Measurements from ENCODE around the gene NIT2. TPM values are rescaled to one million over a fixed set of nuclear protein-coding genes. Genes with fewer than 3 reads are reported as not detected.

NIT2 gene
- total RNA-seq, 2 experiments from 2014 or later = 59.1 to 70.8 TPM

DNA sequence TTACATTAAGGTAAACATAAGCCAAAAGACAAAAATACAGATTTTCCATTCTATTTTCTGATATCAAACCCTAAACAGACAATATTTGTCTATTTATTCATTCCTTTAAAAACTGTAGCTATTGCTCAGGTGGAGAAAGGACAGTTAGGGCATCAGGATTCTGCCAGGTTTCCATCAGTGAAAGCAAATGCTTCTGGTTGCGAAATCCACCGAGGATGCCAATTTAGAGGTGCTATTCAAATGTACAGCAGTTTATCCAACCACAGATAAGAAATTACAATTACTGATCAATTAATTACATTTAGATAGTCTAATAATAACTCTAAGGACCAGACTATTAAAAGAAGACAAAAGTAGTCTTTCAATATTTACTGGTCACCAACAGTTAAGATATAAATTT is 62.4 kb downstream of the NIT2 start:
- ATAC-seq (no peak), DNase-seq (no peak)
- Mint-ChIP-seq H3K27ac (no peak overlapping the region), H3K9me3 (ENCODE audit: low read depth) (no peaks in the 10 kb centered on the region), H3K36me3 (ENCODE audit: low read depth) (peaks cover 22% of the 10 kb centered on the region), H3K4me1 (peaks cover 49% of the 10 kb centered on the region), H3K4me3 (no peak overlapping the region), H3K27me3 (no peaks in the 10 kb centered on the region)
- CTCF ChIA-PET = no interaction called here
- intact Hi-C loops (cut with DNase I, micrococcal nuclease) = no loop called here
- POLR2A ChIA-PET = no interaction called here

DNA sequence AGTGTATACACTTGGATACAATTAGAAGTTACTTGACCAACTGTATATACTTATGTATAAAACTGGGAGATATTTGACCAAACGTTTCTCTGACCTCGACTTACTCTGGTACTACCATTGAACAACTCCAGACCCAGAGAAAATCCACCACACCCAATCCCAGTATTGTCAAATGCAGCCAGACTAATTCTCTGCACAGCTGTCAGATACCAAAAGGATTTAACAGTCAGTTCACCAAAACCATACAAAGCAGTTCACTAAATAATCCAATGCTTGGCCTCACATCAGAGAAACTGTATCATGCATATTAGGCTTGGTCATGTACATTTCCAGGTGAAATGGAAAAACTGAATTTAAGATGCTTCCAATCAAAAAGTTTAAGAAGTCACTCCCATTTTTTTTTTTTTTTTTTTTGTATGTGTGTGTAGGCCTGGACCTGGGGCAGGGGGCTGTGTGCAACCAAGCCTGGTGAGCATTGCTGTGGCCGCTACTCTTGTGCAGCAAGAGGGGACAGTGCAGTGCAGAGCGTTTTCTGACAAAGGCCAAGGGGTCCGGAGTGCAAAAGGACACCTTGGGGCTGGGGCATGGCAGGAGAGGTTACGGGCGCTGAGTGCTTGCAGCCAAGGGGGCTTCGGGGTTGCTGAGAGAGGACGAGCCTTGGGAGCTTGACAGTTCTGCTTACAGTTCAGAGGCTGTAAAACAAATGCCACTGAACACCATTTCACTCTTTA is 64.9 kb downstream of the NIT2 start:
- Mint-ChIP-seq H3K36me3 (ENCODE audit: low read depth) (peaks cover 20% of the 10 kb centered on the region), H3K9me3 (ENCODE audit: low read depth) (no peaks in the 10 kb centered on the region), H3K27me3 (no peaks in the 10 kb centered on the region), H3K4me3 (peak overlapping the region; percentile 78), H3K27ac (peak overlapping the region; percentile 96), H3K4me1 (peaks cover 51% of the 10 kb centered on the region)
- intact Hi-C loops (cut with DNase I, micrococcal nuclease) = loop anchor here (1.0 to 10.0 kb wide), 7 partner anchors 131 to 1497 kb away; partner anchors contain the start of genes CMSS1 (in 2 of the 2), ZBTB11 (in 2 of the 2) and DCBLD2 (in 1 of the 2)
- CTCF ChIA-PET = interaction anchor here (0.6 to 1.3 kb wide), 3 partner anchors 10 to 167 kb away, joined by 3 to 5 read pairs (median 5); no protein-coding TSS in a partner anchor
- ATAC-seq (no peak), DNase-seq (peak; percentile 5)
- POLR2A ChIA-PET = interaction anchor here (0.9 kb wide), 1 partner anchor 139 kb away, joined by 4 read pairs; the partner anchor contains the start of gene TBC1D23

DNA sequence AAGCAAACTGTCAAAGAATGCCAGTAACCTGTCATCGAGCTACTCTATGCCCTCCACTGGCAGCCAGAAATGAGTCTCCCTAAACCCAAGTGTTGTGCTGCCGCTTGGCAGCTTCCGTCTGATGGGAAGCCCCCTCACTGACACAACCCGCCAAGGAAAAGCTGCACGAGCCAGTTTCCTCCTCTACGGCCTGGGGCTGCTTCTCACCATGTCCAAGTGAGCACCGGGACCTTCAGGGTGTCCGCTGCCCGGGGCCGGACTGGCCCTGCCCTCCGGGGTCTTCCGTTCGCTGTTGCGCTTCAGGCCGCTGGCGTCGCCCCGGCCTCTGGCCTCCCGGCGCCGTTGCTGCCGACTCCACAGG is 65.8 kb downstream of the NIT2 start:
- CTCF ChIA-PET = interaction anchor here (0.6 to 2.9 kb wide), 4 partner anchors 9 to 449 kb away, joined by 3 to 12 read pairs (median 6); partner anchors contain the start of gene TBC1D23
- H3K36me3 Mint-ChIP-seq (ENCODE audit: low read depth) = peaks cover 20% of the 10 kb centered on the region
- DNase-seq (peak; percentile 75), ATAC-seq (peak; percentile 47)
- peaks cover 52% of the 10 kb centered on the region for H3K4me1 Mint-ChIP-seq
- H3K27me3 Mint-ChIP-seq = no peaks in the 10 kb centered on the region
- intact Hi-C loops (cut with DNase I, micrococcal nuclease) = loop anchor here (1.0 to 10.0 kb wide), 7 partner anchors 132 to 1498 kb away; partner anchors contain the start of genes CMSS1 (in 2 of the 2), ZBTB11 (in 2 of the 2) and DCBLD2 (in 1 of the 2)
- peak overlapping the region; percentile 96 for H3K27ac Mint-ChIP-seq
- H3K4me3 Mint-ChIP-seq = peak overlapping the region; percentile 78
- POLR2A ChIA-PET = interaction anchor here (0.6 to 0.9 kb wide), 2 partner anchors 140 to 309 kb away, joined by 4 to 6 read pairs; partner anchors contain the start of genes TBC1D23 and TFG
- no peaks in the 10 kb centered on the region for H3K9me3 Mint-ChIP-seq (ENCODE audit: low read depth)

DNA sequence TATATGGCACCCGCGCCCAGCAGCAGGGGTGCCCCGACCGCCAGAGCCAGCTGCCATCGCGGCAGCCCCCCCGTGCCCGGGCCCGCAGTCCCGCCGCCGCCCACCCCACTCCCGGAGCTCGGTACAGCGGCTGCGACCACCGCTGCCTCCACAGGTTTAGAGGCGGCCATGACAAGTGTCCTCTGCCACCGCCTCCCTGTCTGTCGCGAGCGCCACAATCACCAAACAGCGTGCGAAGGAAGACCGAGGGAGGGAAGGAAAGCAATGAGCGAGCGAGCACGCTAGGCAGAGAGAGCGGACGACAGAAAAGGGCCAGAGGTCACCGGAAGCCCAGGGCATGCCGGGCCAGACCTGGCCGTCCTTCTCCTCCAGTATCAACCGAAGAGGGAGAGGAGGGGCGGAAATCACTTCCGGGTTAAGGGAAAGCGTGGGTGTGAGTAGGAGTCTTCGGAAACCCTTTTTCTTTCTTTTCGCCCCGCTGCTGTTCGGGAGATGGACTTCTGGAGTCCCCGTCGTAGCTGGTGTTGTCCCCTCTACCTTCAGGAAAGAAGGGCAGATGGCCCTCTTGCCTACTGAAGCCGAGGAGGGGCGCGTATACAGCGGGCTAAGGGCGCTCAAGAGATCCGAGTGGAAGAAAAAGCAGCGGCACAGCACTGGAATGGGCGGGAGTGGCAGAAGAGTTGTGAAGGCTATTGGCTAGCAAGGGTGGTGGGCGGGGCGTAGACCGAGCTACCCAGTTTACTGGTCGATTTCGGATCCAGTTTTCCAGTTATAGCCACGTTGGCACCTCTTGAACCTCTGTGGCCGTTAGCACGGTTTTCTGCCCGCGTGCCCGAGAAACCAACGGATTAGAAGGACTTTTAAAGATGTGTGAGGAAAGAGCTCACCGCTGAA is 66.5 kb downstream of the NIT2 start, which contains the start of the genes LNP1 and TOMM70:
Gene LNP1 (plus strand): TSS at position 760 of the 894 bp plus-strand sequence. CDS start 28,191 bp downstream, outside the sequence.
Gene TOMM70 (minus strand): TSS at position 310 of the 894 bp plus-strand sequence. CDS start 140 bp downstream, at position 170.
- Mint-ChIP-seq H3K36me3 (ENCODE audit: low read depth) (peaks cover 21% of the 10 kb centered on the region), H3K27ac (peak within 1 kb of the TSS; percentile 96), H3K9me3 (ENCODE audit: low read depth) (no peaks in the 10 kb centered on the region), H3K4me1 (peaks cover 51% of the 10 kb centered on the region), H3K4me3 (peak within 1 kb of the TSS; percentile 78), H3K27me3 (no peaks in the 10 kb centered on the region)
- peak; percentile 91 for ATAC-seq
- peak; percentile 98 for DNase-seq
- POLR2A ChIA-PET = interaction anchor here (0.6 to 1.5 kb wide), 8 partner anchors 10 to 1284 kb away, joined by 3 to 7 read pairs (median 6); partner anchors contain the start of genes TBC1D23 and TFG
- CTCF ChIA-PET = interaction anchor here (0.6 to 2.9 kb wide), 11 partner anchors 8 to 569 kb away, joined by 3 to 12 read pairs (median 5); partner anchors contain the start of gene TBC1D23
- intact Hi-C loops (cut with DNase I, micrococcal nuclease) = loop anchor here (1.0 to 10.0 kb wide), 13 partner anchors 67 to 1499 kb away; partner anchors contain the start of genes CMSS1 (in 2 of the 2), NIT2 (in 2 of the 2), TBC1D23 (in 2 of the 2) and ZBTB11 (in 2 of the 2)

DNA sequence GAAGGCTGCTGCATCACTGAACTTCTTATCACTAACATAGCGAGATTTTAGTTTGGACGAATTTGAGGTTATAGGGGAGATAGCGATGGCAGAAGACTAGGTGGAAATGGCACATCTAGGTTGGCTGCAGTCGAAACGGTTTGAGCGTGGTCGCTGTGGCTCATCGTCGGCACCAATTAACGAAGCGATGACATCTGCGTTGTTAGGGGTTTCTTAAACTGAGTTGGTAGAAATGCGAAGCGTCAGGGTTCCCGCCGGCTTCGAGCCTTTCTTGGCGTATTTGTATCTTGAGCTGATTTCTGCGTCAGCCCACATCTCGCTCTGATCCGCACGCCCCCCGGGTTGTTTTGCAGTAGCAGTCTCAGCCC is 67.1 kb downstream of the NIT2 start:
- peak overlapping the region; percentile 96 for H3K27ac Mint-ChIP-seq
- no peaks in the 10 kb centered on the region for H3K9me3 Mint-ChIP-seq (ENCODE audit: low read depth)
- DNase-seq (peak; percentile 73), ATAC-seq (peak; percentile 16)
- no peaks in the 10 kb centered on the region for H3K27me3 Mint-ChIP-seq
- intact Hi-C loops (cut with DNase I, micrococcal nuclease) = loop anchor here (1.0 to 10.0 kb wide), 12 partner anchors 67 to 1499 kb away; partner anchors contain the start of genes CMSS1 (in 2 of the 2), NIT2 (in 2 of the 2), TBC1D23 (in 2 of the 2) and ZBTB11 (in 2 of the 2)
- peak overlapping the region; percentile 78 for H3K4me3 Mint-ChIP-seq
- peaks cover 46% of the 10 kb centered on the region for H3K4me1 Mint-ChIP-seq
- peaks cover 20% of the 10 kb centered on the region for H3K36me3 Mint-ChIP-seq (ENCODE audit: low read depth)
- ChIA-PET POLR2A (interaction anchor here (0.5 to 1.5 kb wide), 6 partner anchors 10 to 309 kb away, joined by 3 to 7 read pairs (median 5); partner anchors contain the start of genes TBC1D23 and TFG), CTCF (interaction anchor here (0.6 to 2.9 kb wide), 9 partner anchors 10 to 570 kb away, joined by 3 to 12 read pairs (median 5); partner anchors contain the start of gene TBC1D23)

DNA sequence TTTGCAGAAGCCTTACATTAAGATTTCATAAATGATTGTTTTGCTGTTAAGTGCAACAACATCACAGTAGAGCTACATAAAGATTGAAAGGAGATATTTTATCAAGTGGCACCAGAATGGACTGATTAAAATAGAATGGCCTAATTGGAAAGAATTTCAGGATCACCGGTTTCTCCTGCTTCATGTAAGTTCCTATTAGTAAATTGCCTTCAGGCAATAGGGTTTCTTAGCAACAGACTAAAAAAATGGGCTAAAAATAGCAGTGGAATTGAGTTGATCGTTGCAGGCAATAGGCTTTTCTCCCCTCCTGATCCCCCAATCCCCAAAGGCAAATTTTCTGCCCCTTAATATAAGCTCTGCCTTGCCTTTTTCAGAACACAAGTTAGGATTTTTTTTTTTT is 67.7 kb downstream of the NIT2 start:
- Mint-ChIP-seq H3K4me1 (peaks cover 40% of the 10 kb centered on the region), H3K27me3 (no peaks in the 10 kb centered on the region), H3K9me3 (ENCODE audit: low read depth) (peaks cover 3% of the 10 kb centered on the region), H3K4me3 (peak overlapping the region; percentile 78), H3K36me3 (ENCODE audit: low read depth) (peaks cover 21% of the 10 kb centered on the region), H3K27ac (peak overlapping the region; percentile 96)
- ATAC-seq (no peak), DNase-seq (no peak)
- ChIA-PET POLR2A (interaction anchor here (0.5 to 1.5 kb wide), 5 partner anchors 11 to 308 kb away, joined by 3 to 7 read pairs (median 6); partner anchors contain the start of gene TBC1D23), CTCF (interaction anchor here (0.7 to 2.9 kb wide), 8 partner anchors 11 to 570 kb away, joined by 3 to 12 read pairs (median 4); partner anchors contain the start of gene TBC1D23)
- intact Hi-C loops (cut with DNase I, micrococcal nuclease) = loop anchor here in 1 of 2 experiments (5.0 to 10.0 kb wide), 3 partner anchors 570 to 1500 kb away; partner anchors contain the start of gene DCBLD2

DNA sequence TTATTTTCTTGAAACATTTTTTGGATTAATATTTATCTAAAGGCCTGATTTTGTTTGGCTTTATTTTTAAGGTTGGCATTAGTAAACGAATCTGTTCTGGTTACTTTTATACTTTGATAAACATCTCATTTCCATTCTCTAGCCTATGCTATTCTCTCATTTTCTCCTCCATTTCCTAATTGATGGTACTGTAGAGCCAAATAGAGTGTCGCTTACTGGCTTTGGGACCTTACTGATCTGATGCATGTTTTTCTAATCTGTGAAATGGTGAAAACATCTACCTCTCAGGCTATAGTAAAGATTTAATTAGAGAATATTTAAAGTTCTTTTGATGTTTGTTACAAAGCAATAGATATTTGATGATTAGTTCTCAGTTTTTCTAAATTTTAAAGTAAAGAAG is 68.3 kb downstream of the NIT2 start:
- peak overlapping the region; percentile 41 for H3K27ac Mint-ChIP-seq
- no peaks in the 10 kb centered on the region for H3K27me3 Mint-ChIP-seq
- ChIA-PET POLR2A (no interaction called here), CTCF (interaction anchor here (0.6 to 2.9 kb wide), 6 partner anchors 11 to 190 kb away, joined by 3 to 12 read pairs (median 4); no protein-coding TSS in a partner anchor)
- intact Hi-C loops (cut with DNase I, micrococcal nuclease) = loop anchor here in 1 of 2 experiments (5.0 to 10.0 kb wide), 3 partner anchors 571 to 1501 kb away; partner anchors contain the start of gene DCBLD2
- peaks cover 10% of the 10 kb centered on the region for H3K9me3 Mint-ChIP-seq (ENCODE audit: low read depth)
- no peak for ATAC-seq
- peaks cover 35% of the 10 kb centered on the region for H3K4me1 Mint-ChIP-seq
- DNase-seq = no peak
- H3K36me3 Mint-ChIP-seq (ENCODE audit: low read depth) = peaks cover 26% of the 10 kb centered on the region
- H3K4me3 Mint-ChIP-seq = peak overlapping the region; percentile 78

DNA sequence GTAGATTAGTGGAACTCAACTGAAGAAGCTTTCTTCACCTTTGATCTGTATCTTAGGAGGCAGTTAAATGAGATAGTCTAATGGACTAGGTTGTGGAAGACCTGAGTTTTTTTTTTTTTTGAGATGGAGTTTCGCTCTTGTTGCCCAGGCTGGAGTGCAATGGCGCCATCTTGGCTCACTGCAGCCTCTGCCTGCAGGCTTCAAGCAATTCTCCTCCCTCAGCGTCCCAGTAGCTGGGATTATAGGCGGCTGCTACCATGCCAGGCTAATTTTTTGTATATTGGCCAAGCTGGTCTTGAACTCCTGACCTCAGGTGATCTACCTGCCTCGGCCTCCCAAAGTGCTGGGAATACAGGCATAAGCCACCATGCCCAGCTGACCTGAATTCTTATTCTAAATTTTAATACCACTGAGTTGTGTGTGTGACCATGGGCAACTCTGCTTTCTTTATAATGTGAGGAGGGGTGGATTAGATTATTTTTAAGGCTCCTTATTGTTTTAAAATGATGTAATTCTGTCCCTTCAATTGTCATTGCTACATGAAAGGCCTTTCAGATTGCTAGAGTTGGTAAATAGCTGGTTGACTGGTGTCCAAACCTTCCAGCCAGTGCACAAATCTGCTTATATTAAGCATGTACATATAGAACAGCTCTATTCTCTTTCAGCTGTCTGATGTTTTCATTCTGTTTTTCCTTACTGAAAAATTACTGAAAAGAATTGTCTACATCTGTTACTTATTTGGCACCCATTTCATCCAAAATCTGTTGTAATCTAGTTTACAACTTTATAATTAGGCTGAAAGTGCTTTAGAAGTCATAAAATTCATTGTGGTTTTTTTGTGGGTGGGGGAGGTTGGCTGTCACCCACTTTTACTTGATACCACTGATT is 69.0 kb downstream of the NIT2 start:
- Mint-ChIP-seq H3K4me3 (peak overlapping the region; percentile 78), H3K36me3 (ENCODE audit: low read depth) (peaks cover 22% of the 10 kb centered on the region), H3K27me3 (no peaks in the 10 kb centered on the region), H3K27ac (no peak overlapping the region), H3K9me3 (ENCODE audit: low read depth) (peaks cover 11% of the 10 kb centered on the region), H3K4me1 (peaks cover 30% of the 10 kb centered on the region)
- intact Hi-C loops (cut with DNase I, micrococcal nuclease) = loop anchor here in 1 of 2 experiments (5.0 to 10.0 kb wide), 3 partner anchors 571 to 1501 kb away; partner anchors contain the start of gene DCBLD2
- ChIA-PET CTCF (interaction anchor here (0.6 to 1.9 kb wide), 4 partner anchors 12 to 190 kb away, joined by 3 to 5 read pairs (median 4); no protein-coding TSS in a partner anchor), POLR2A (no interaction called here)
- DNase-seq = peak; percentile 33
- no peak for ATAC-seq

DNA sequence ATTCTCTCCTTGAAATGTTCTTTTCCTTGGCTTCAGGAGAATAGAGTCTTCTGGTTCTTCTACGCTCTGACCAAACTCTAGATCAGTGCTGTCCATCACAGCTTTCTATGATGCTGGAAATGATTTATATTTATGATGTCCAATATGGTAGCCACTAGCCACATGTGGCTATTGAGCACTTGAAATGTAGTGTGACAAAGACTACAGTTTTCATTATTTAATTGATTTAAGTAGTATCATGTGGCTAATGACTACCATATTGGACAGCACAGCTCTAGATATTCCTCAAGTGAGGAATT is 69.6 kb downstream of the NIT2 start:
- Mint-ChIP-seq H3K27ac (no peak overlapping the region), H3K4me3 (no peak overlapping the region)
- DNase-seq = no peak

More for the DNA sequence above, 69.6 kb downstream of the NIT2 start:
- Mint-ChIP-seq H3K27me3 (no peaks in the 10 kb centered on the region), H3K9me3 (ENCODE audit: low read depth) (peaks cover 11% of the 10 kb centered on the region), H3K4me1 (peaks cover 25% of the 10 kb centered on the region), H3K36me3 (ENCODE audit: low read depth) (peaks cover 19% of the 10 kb centered on the region)
- intact Hi-C loops (cut with DNase I, micrococcal nuclease) = loop anchor here in 1 of 2 experiments (5.0 to 10.0 kb wide), 3 partner anchors 572 to 1502 kb away; partner anchors contain the start of gene DCBLD2
- no peak for ATAC-seq
- ChIA-PET CTCF (interaction anchor here (1.1 to 1.2 kb wide), 2 partner anchors 9 to 13 kb away, joined by 4 read pairs; no protein-coding TSS in a partner anchor), POLR2A (no interaction called here)

Data from activated CD4-positive, alpha-beta T cell treated with anti-CD3 and anti-CD28 coated beads for 36 hours (primary cell).